Left ventricle myocardium inferior (tissue), 1 donor: Measurements from ENCODE around the gene INSR. TPM values are rescaled to one million over a fixed set of nuclear protein-coding genes. Genes with fewer than 3 reads are reported as not detected.
A peak's percentile ranks its signal among the peaks of the same experiment; 100 is the strongest.

Experiments used
- DNase-seq: peaks from one replicate; pipeline ENCODE4 v3.0.0-alpha.2; 2020
- H3K27ac ChIP-seq: fragments of 200-600 bp; replicated peaks from 2 replicates; pipeline ENCODE4 v1.8.0; 2021
- H3K27me3 ChIP-seq: fragments of 200-600 bp; 2 replicates; pipeline ENCODE4 v1.8.0; 2021; ENCODE audit warnings: low read depth
- H3K36me3 ChIP-seq: fragments of 200-600 bp; 2 replicates; pipeline ENCODE4 v1.8.0; 2021
- H3K4me1 ChIP-seq: fragments of 200-600 bp; 2 replicates; pipeline ENCODE4 v1.8.0; 2021
- H3K4me3 ChIP-seq: fragments of 200-600 bp; 2 replicates; pipeline ENCODE4 v1.8.0; 2021; ENCODE audit warnings: mild to moderate bottlenecking, moderate library complexity
- H3K9me3 ChIP-seq: fragments of 200-600 bp; replicated peaks from 2 replicates; pipeline ENCODE4 v1.8.0; 2021
- intact Hi-C: fragments of 100-400 bp; cut with micrococcal nuclease; formaldehyde crosslinking; loops from one replicate; pipeline ENCODE4 v1.11.0; 2022
- total RNA-seq: library from RNA; stranded (reverse); fragmentation: NEBNext Ultra II Directional; extraction: Animal tissue kit (Norgen Biotek cat#: 25700); gene quantifications from one replicate; pipeline ENCODE4 v1.2.1, GENCODE V29; 2021
- TF ChIP-seq, protein P1 (sequence below): fragments of 200-600 bp; IDR thresholded peaks from 2 replicates; pipeline ENCODE4 v1.8.0; 2021; ENCODE audit warnings: antibody characterized with exemption, mild to moderate bottlenecking, borderline replicate concordance
- donor health status: DM: no; HTN: yes; CAD: no; lungs with severe emphysema.

The INSR gene
- total RNA-seq, 1 donor from 2014 or later, result 85.3 TPM

DNA sequence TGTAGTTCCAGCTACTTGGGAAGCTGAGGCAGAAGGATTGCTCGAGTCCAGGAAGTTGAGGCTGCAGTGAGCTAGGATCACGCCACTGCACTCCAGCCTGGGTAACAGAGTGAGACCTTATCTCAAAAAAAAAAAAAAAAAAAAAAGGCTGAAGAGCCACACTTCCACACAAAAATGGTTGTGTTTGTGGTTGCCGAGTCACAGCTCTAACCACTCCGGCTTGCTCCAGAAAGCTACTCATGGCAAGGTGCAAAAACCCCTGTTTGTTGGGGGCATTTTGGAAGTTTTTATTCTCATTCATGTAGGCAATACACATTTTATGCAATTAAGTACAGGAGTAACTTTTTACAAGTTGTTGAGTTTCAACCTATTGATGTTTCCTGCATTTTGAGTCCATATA, 93.5 kb downstream of the INSR start:
- Histone ChIP-seq H3K4me3 (no peak overlapping the region), H3K36me3 (no peaks in the 10 kb centered on the region), H3K27ac (peak overlapping the region; percentile 93), H3K4me1 (peaks cover 43% of the 10 kb centered on the region), H3K27me3 (no peaks in the 10 kb centered on the region), H3K9me3 (no peaks in the 10 kb centered on the region)
- TF ChIP-seq, protein P1, sequence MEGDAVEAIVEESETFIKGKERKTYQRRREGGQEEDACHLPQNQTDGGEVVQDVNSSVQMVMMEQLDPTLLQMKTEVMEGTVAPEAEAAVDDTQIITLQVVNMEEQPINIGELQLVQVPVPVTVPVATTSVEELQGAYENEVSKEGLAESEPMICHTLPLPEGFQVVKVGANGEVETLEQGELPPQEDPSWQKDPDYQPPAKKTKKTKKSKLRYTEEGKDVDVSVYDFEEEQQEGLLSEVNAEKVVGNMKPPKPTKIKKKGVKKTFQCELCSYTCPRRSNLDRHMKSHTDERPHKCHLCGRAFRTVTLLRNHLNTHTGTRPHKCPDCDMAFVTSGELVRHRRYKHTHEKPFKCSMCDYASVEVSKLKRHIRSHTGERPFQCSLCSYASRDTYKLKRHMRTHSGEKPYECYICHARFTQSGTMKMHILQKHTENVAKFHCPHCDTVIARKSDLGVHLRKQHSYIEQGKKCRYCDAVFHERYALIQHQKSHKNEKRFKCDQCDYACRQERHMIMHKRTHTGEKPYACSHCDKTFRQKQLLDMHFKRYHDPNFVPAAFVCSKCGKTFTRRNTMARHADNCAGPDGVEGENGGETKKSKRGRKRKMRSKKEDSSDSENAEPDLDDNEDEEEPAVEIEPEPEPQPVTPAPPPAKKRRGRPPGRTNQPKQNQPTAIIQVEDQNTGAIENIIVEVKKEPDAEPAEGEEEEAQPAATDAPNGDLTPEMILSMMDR, result no peak
- no peak for DNase-seq
- intact Hi-C loops, result no loop called here

DNA sequence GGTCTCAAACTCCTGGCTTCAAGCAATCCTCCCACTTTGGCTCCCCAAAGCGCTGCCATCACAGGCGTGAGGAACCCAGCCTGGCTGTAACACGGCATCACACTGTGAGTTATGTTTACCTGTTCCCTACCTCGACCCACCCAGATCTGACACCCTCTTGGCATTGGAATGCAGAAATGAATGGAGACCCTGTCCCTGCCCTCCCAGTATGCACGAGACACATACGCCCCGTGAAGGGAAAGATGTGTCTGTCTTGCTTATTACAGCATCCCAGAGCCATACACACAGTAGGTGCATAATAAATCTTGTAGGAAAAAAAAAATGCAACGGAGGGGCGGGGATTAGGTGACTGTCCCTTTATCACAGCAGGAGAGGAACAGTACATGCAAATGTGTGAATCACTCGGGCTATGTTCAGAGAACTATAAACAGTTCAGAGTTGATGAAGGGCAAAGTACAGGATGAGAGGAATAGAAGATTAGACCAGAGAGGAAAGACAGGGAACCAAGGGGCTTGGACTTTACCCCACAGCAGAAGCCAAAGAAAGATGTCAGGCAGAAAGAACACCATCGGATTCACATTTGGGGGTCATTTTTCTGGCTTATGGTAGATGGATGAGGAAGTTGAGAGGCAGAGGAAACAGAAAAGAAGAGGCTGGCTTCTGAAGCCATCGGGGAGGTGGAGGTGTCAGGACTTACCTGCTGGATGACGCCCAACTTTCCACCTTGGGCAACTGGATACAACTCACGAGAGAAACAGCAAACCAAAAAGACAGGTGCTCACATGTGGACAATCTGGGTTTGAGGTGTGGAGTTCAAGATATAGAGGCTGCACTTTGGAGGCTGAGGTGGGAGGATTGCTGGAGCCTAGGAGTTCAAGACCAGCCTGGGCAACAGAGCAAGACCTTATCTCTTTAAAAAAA, 94.3 kb downstream of the INSR start:
- H3K4me1 ChIP-seq, result peaks cover 41% of the 10 kb centered on the region
- no peak for DNase-seq
- intact Hi-C loops, result loop anchor here (5.0 kb wide), 1 partner anchor 92 kb away; the partner anchor contains the start of gene INSR
- H3K36me3 ChIP-seq, result no peaks in the 10 kb centered on the region
- no peak overlapping the region for H3K4me3 ChIP-seq
- peak overlapping the region; percentile 93 for H3K27ac ChIP-seq
- H3K9me3 ChIP-seq, result no peaks in the 10 kb centered on the region
- no peaks in the 10 kb centered on the region for H3K27me3 ChIP-seq
- TF ChIP-seq, protein P1, result no peak

DNA sequence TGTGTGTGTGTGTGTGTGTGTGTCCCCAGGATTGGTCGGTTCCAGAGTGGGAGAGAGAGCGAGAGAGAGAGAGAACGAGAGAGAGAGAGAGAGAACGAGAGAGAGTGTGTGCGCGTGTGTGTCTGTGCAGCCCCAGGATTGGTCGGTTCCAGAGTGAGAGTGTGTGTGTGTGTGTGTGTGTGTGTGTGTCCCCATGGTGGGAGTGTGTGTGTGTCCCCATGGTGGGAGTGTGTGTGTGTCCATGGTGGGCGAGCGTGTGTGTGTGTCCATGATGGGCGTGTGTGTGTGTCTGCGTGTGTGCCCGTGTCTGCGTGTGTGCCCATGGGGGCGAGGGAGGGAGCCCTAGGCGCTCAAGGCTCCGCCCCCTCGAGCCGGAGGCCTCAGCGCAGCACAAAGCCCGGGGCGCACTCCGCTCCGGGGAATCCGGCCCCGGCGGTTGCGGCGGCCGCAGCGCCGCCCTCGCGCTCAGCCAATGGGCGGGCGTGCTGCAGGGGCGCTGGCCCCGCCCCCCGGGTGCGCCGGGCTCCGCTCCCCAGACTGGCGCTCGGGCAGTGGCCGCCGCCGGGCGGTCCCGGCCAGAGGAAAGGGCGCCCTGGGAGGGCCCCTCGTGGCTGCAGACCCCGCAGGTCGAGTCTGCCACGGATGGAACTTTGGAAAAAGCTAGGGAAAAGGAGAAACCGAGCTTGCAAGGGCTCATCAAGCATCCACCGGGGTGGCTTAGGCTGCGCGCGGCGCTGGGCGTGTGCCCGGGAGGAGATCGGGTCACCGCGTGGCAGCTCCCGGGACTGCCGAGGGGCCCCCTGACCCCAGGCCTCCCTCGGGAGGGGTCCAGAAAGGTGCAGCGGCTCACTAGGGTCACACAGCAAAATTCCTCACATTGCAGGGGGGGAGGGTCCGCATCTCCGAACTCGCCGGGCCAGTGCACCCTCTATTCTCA, 96.2 kb downstream of the INSR start:
- no peaks in the 10 kb centered on the region for H3K36me3 ChIP-seq
- TF ChIP-seq, protein P1, result peak; percentile 42
- DNase-seq, result peak; percentile 94

DNA sequence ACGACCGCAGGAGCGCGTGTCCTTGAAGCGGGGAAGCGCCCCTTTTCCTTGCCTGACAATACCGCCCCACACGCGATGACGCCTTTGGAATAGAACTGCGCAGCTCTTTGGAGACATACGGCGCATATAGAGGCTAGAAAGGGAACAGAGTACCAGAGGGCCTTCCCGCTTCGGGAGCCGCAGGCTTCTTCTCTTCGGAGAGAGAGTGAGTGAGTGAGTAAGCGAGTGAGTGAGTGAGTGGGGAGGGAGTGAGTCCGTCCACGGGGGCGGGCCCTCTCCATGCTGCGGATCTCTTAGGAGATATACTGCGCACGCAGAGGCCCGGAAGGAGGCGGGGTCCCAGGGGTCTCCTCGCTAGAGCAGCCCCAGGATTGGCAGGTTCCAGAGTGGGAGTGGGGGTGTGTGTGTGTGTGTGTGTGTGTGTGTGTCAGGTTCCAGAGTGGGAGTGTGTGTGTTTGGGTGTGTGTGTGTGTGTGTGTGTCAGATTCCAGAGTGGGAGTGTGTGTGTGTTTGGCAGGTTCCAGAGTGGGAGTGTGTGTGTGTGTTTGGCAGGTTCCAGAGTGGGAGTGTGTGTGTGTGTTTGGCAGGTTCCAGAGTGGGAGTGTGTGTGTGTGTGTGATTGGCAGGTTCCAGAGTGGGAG, 97.0 kb downstream of the INSR start:
- H3K36me3 ChIP-seq, result no peaks in the 10 kb centered on the region
- intact Hi-C loops, result loop anchor here (5.0 kb wide), 1 partner anchor 95 kb away; the partner anchor contains the start of gene INSR
- TF ChIP-seq, protein P1, result no peak

More for the DNA sequence above, 96.2 kb downstream of the INSR start:
- peak overlapping the region; percentile 93 for H3K27ac ChIP-seq
- no peaks in the 10 kb centered on the region for H3K27me3 ChIP-seq
- intact Hi-C loops, result loop anchor here (5.0 kb wide), 1 partner anchor 94 kb away; the partner anchor contains the start of gene INSR
- H3K9me3 ChIP-seq, result no peaks in the 10 kb centered on the region
- peaks cover 36% of the 10 kb centered on the region for H3K4me1 ChIP-seq
- H3K4me3 ChIP-seq, result peak overlapping the region; percentile 84

DNA sequence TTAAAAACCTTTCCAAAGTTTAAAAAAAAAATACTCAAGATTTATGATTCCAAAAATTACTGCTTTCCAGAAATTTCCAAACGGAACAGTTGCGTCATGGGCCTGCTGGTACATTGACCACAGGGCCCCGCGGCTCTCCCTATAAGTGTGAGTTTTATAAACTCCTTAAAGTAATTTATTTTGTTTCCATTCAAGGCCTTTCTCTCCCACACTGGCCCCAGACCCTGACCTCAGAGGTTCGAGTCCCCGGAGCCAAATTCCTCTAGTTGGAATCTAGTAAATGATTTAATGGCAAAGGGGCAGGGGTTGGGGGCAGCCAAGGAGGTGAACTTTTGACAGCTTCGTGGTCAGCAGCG, 97.5 kb downstream of the INSR start:
- intact Hi-C loops, result loop anchor here (5.0 kb wide), 1 partner anchor 96 kb away; the partner anchor contains the start of gene INSR
- peak overlapping the region; percentile 93 for H3K27ac ChIP-seq

More for the DNA sequence above, 97.0 kb downstream of the INSR start:
- no peaks in the 10 kb centered on the region for H3K27me3 ChIP-seq
- peaks cover 40% of the 10 kb centered on the region for H3K4me1 ChIP-seq
- peak overlapping the region; percentile 93 for H3K27ac ChIP-seq
- peak overlapping the region; percentile 84 for H3K4me3 ChIP-seq
- DNase-seq, result peak; percentile 91
- H3K9me3 ChIP-seq, result no peaks in the 10 kb centered on the region

More for the DNA sequence above, 97.5 kb downstream of the INSR start:
- peaks cover 45% of the 10 kb centered on the region for H3K4me1 ChIP-seq
- H3K27me3 ChIP-seq, result no peaks in the 10 kb centered on the region
- H3K4me3 ChIP-seq, result peak overlapping the region; percentile 84
- H3K36me3 ChIP-seq, result no peaks in the 10 kb centered on the region
- DNase-seq, result no peak
- TF ChIP-seq, protein P1, result no peak
- no peaks in the 10 kb centered on the region for H3K9me3 ChIP-seq
